ENCODE measurements around the gene PLEKHH3.
A peak's percentile ranks its signal among the peaks of the same experiment; 100 is the strongest.
"Not testable (repeated sequence)": the region's sequence is repeated elsewhere in the genome, so short reads cannot be mapped to it uniquely, and the experiment has no call there.

PLEKHH3 gene

GRCh38 chr17:42623732-42624596, 52.8 kb downstream of the PLEKHH3 start:
- no peak for DNase-seq

- DNase-seq = no peak
These were observed 53.5 kb downstream of the PLEKHH3 start for GRCh38 chr17:42623271-42623670.

GRCh38 chr17:42621987-42622386, 54.8 kb downstream of the PLEKHH3 start:
- DNase-seq = not testable (repeated sequence)

- peak; percentile 26 for DNase-seq
These were observed 58.2 kb downstream of the PLEKHH3 start for GRCh38 chr17:42618442-42619150.

GRCh38 chr17:42617956-42618431, 58.8 kb downstream of the PLEKHH3 start:
- DNase-seq = no peak

Measured in NCI-H1105 (cell line).